HG02943 (cell line): Measurements from ENCODE around the gene PLXND1.
"Not testable (repeated sequence)": the region's sequence is repeated elsewhere in the genome, so short reads cannot be mapped to it uniquely, and the experiment has no call there.

Source experiments
- ATAC-seq: cut with Tn5 transposase; IDR thresholded peaks from one replicate; pipeline ENCODE4 v1.9.1; 2021; ENCODE audit warnings: mild to moderate bottlenecking, low read depth, moderate library complexity; ENCODE audit not compliant: unreplicated experiment

Gene PLXND1

GRCh38 chr3:129616291-129616690, 9.8 kb upstream of the PLXND1 start:
- ATAC-seq, result no peak

- ATAC-seq, result no peak
Measured at GRCh38 chr3:129615751-129616281, 9.3 kb upstream of the PLXND1 start.

DNA sequence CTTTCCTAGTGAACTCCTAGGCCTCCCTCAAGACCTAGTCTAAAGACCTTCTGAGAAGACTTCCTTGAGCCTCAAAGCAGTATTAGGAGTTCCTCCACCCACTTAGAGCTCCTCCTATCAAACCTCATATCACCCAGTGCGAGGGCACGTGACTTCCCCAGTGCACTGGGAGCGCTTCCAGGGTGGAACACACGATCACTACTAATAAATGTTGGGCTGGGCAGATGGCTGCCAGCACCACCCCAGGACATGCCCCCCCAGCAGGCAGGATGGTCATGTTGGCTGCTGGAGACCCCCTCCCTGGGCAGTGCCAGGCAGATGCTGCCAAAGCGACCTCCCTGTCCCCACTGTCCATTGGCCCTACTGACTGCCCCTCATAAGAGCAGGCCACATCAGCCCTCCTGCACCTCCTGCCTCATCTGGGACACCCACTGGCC, 8.5 kb upstream of the PLXND1 start:
- no peak for ATAC-seq

GRCh38 chr3:129614435-129614834, 8.0 kb upstream of the PLXND1 start:
- no peak for ATAC-seq

DNA sequence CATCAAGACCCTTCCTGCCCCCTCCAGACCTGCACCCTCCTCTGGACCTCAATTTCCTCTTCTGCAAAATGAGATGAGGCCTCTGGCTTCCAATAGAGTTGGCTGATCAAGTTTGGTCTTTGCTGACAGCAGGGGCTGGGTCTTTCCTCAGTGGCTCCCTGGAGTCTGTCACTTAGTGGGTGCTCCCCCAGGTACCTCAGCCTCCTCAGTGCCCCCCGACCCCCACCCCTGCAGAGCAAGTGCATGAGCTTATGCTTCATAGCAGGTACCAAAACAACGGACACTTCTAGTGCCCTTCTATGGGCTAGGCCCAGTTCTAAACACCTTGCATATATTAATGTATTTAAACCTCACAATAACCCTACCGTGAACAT, 6.9 kb upstream of the PLXND1 start:
- ATAC-seq, result no peak

GRCh38 chr3:129612534-129613366, 6.3 kb upstream of the PLXND1 start:
- no peak for ATAC-seq

DNA sequence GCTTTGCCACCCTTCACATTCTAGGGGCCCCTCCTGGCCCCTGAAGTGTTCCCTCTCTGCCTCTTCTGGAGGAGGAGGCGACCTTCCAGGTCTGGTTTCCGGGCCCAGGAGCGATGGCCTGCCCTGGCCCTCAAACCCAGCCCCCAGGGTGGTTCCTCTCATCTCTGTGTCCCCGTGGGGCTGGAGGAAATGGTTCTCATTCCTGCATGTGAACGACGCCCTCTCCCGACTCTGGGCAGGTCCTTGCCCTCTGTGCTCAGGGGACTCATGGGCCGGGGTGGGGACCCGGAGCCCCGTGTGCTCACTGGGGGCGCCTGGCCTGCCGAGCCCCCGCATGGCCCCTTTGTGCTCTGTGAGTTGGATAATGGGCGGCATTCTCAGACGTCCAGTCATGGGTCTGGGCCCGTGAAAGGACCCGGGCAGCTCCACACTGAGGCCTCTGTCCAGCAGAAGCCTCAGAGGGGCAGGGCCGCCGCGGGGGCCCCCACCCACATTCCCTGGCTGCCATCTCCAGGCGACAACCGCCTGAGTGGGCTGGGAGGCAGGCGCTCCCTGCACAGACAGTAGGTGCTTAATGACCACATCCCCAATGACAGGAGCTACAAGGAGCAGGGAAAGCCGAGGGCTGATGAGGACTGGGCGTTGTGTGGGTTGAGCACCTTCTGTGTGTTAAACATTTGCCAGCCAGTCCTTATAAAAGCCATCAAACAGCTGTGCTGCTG, 5.5 kb upstream of the PLXND1 start:
- ATAC-seq, result no peak

GRCh38 chr3:129611446-129611800, 4.9 kb upstream of the PLXND1 start:
- no peak for ATAC-seq

- not testable (repeated sequence) for ATAC-seq
Measured at GRCh38 chr3:129610794-129611445, 4.4 kb upstream of the PLXND1 start.

DNA sequence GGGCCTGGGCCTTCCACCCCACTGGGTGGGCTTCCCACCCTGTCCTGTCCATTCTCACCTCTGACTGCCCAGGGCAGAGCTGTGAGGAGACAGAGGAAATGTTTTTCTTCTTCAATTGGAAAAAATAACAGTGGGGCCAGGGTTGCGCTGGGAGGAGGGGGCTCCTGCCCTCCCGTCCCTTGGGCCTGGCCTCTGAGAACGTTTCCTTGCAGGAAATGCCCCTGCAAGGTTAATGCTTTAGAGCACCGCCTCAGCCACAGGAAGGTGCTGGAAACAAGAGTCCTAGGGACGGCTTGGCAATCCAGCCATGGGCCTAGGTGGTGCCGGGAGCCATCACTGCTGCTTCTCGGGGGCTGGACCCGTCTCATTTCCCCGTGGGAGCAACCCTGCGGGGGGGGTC, 3.8 kb upstream of the PLXND1 start:
- no peak for ATAC-seq

GRCh38 chr3:129609591-129610182, 3.2 kb upstream of the PLXND1 start:
- no peak for ATAC-seq

GRCh38 chr3:129608936-129609590, 2.6 kb upstream of the PLXND1 start:
- no peak for ATAC-seq

GRCh38 chr3:129608087-129608935, 1.8 kb upstream of the PLXND1 start:
- no peak for ATAC-seq

GRCh38 chr3:129607391-129608068, 1.1 kb upstream of the PLXND1 start:
- ATAC-seq, result no peak

- no peak for ATAC-seq
Measured at GRCh38 chr3:129605922-129606635, 397 bp downstream of the PLXND1 start.

- no peak for ATAC-seq
Measured at GRCh38 chr3:129605203-129605921, 1.1 kb downstream of the PLXND1 start.

GRCh38 chr3:129604767-129605166, 1.7 kb downstream of the PLXND1 start:
- ATAC-seq, result no peak
